H7 (cell line): ENCODE data around the gene TLK1. TPM values are rescaled to one million over a fixed set of nuclear protein-coding genes. Genes with fewer than 3 reads are reported as not detected.
A peak's percentile ranks its signal among the peaks of the same experiment; 100 is the strongest.
"Not testable (repeated sequence)": the region's sequence is repeated elsewhere in the genome, so short reads cannot be mapped to it uniquely, and the experiment has no call there.

Source experiments
- DNase-seq: peaks from one replicate; pipeline ENCODE4 v3.0.0; 2012
- H3K27me3 ChIP-seq: 2 replicates; pipeline ENCODE4 v1.6.0; 2011; ENCODE audit warnings: mild to moderate bottlenecking, low read length; ENCODE audit not compliant: control insufficient read depth, insufficient read depth
- H3K36me3 ChIP-seq: replicated peaks from 2 replicates; pipeline ENCODE4 v1.5.1; 2011; ENCODE audit warnings: low read length; ENCODE audit not compliant: control insufficient read depth, insufficient read depth
- H3K4me3 ChIP-seq: 2 replicates; pipeline ENCODE4 v1.5.1; 2011; ENCODE audit warnings: low read depth, mild to moderate bottlenecking, control low read depth, low read length, moderate library complexity; ENCODE audit not compliant: insufficient read depth
- total RNA-seq: library from RNA; depleted of rRNA; stranded (reverse); fragments of >200 nt; shearing (Covaris generic); gene quantifications from 2 replicates; pipeline ENCODE4 v1.2.3, GENCODE V29; 2014

The TLK1 gene
- total RNA-seq, 1 experiment from 2014 or later = 14.1 TPM

DNA sequence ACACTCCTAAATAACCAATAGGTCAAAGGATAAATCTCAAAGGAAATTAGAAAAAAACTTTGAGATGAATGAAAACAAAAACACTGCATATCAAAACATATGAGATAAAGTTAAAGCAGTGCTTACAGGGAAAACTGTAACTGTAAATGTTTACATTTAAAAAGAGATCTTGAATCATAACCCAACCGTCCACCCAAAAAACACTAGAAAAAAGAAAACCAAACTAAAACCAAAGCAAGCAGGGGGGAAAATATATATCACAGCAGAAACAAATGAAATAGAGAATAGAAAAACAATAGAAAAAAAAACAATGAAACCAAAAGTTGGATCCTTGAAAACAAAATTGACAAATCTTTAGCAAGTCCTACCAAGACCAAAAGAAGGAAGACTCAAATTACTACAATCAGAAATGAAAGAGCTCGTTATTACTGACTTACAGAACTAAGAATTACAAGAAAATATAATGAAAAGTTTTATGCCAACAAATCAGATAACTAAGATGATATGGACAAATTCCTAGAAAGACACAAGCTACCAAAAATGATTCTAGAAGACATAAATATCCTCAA, 65.6 kb downstream of the TLK1 start:
- no peaks in the 10 kb centered on the region for H3K36me3 ChIP-seq
- DNase-seq = no peak
- no peaks in the 10 kb centered on the region for H3K27me3 ChIP-seq
- H3K4me3 ChIP-seq = no peak overlapping the region

DNA sequence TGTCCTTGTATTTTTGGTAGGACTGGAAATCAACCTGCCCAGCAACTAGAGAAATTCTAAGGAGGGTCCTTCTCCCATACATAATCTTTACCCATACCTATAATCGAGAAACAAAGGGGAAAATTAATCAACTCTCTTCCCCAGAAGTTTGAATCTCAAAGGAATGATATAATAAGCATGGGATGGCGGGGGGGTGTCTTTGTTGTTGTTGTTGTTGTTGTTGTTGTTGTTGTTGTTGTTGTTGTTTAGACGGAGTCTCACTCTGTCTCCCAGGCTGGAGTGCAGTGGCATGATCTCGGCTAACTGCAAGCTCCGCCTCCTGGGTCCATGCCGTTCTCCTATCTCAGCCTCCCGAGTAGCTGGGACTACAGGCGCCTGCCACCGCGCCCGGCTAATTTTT, 69.2 kb downstream of the TLK1 start:
- not testable (repeated sequence) for H3K36me3 ChIP-seq, DNase-seq, H3K4me3 ChIP-seq, H3K27me3 ChIP-seq

DNA sequence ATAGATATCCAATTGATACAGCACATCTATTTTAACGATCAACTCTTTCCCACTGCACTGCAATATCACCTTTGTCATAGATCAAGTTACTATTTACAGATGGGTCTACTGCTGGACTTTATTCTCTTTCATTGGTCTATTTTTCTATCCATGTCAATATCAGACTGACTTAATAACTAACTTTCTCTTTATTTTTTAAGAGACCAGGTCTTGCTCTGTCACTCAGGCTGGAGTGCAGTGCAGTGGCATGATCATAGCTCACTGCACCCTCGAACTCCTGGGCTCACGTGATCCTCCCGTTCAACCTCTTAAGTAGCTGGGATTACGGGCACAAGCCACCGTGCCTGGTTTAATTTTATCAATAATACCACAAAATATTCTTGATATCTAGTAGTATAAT, 71.2 kb downstream of the TLK1 start:
- H3K27me3 ChIP-seq = no peaks in the 10 kb centered on the region
- no peak overlapping the region for H3K4me3 ChIP-seq
- DNase-seq = no peak
- no peaks in the 10 kb centered on the region for H3K36me3 ChIP-seq

DNA sequence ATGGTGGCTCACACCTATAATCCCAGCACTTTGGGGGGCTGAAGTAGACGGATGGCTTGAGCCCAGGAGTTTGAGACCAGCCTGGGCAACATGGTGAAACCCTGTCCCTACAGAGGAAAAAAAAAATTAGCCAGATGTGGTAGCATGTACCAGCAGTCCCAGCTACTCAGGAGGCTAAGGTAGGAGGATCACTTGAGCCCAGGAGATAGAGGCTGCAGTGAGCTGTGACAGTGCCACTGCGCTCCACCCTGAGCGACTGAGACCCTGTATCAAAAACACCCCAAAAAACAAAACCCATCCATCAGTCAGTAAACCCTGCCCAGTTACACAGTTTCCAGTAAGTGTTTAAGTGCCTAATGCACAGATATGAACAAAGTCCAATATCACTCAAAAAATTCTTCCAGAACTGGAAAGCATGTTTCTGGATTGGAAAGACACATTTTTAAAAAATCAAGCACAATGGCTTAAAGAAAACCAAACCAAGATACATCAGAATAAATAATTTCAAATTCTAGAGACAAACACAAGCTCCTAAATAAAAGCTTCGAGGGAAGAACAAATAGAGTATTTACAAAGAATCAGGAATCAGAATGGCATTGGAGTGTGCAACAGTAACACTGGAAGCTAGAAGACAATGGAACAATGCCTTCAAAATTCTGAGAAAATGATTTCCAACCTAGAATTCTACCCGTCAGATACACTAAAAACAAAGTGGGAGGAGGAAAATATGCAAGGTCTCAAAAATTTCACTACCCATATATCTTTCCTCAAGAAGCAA, 72.4 kb downstream of the TLK1 start:
- no peak overlapping the region for H3K4me3 ChIP-seq
- DNase-seq = no peak
- no peaks in the 10 kb centered on the region for H3K27me3 ChIP-seq
- H3K36me3 ChIP-seq = no peaks in the 10 kb centered on the region

DNA sequence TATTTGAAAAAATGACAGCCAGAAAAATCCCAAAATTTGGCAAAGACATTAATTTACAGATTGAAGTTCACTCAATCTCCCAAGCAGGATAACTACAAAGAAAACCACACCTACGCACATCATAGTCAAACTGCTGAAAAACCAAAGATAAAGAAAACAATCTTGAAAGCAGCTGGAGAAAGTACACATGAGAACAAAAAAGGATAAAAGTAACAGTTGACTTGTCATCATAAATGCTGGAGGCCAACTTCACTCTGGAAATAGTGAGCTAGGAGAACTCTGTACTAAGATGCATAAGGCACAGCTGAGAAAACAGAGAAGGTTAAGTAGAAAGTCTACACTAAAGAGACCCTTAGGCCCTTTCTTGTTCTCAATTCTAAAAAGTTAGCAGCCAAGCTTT, 73.1 kb downstream of the TLK1 start:
- DNase-seq = no peak
- Histone ChIP-seq H3K4me3 (no peak overlapping the region), H3K27me3 (no peaks in the 10 kb centered on the region), H3K36me3 (no peaks in the 10 kb centered on the region)

GRCh38 chr2:171086352-171087290, 74.1 kb downstream of the TLK1 start:
- no peaks in the 10 kb centered on the region for H3K27me3 ChIP-seq
- H3K4me3 ChIP-seq = no peak overlapping the region
- DNase-seq = peak; percentile 26
- H3K36me3 ChIP-seq = no peaks in the 10 kb centered on the region

- Histone ChIP-seq H3K27me3 (no peaks in the 10 kb centered on the region), H3K36me3 (no peaks in the 10 kb centered on the region), H3K4me3 (no peak overlapping the region)
- no peak for DNase-seq
Observed at GRCh38 chr2:171084128-171084527, 76.6 kb downstream of the TLK1 start.

DNA sequence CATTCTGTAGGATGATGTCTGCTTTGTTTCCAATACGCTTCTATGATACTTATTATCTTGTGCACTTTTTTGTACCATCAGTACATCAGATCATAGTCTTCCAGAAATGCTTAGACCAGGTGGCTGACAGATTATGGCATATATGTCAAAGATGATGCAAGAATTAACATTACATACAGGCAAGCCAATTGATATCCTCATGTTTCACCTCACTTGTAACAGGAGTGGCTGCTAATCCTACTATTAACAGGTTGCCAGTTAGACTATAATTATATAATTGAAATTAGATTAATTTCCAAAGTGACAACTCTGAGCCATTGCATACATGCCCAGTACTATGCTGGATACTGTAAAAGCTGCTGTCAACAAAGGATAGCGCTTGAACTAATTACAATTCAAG, 77.2 kb downstream of the TLK1 start:
- no peak overlapping the region for H3K4me3 ChIP-seq
- H3K27me3 ChIP-seq = no peaks in the 10 kb centered on the region
- DNase-seq = no peak
- no peaks in the 10 kb centered on the region for H3K36me3 ChIP-seq

GRCh38 chr2:171081649-171082111, 79.0 kb downstream of the TLK1 start:
- no peaks in the 10 kb centered on the region for H3K27me3 ChIP-seq
- H3K4me3 ChIP-seq = no peak overlapping the region
- no peak for DNase-seq
- H3K36me3 ChIP-seq = no peaks in the 10 kb centered on the region

DNA sequence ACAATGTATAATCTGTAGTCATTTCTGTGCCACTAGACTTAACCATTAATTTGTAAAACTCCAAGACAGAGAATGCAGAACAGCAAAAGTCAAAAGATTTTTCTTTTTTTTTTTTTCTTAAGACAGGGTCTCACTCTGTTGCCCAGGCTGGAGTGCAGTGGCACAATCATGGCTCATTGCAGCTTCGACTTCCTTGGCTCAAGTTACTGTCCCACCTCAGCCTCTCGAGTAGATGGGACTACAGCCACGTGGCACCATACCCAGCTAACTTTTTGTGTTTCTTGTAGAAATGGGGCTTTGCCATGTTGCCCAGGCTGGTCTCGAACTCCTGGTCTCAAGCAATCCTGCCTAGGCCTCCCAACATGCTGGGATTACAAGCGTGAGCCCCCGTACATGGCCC, 80.1 kb downstream of the TLK1 start:
- Histone ChIP-seq H3K36me3 (peaks cover 2% of the 10 kb centered on the region), H3K4me3 (no peak overlapping the region), H3K27me3 (no peaks in the 10 kb centered on the region)
- no peak for DNase-seq

- DNase-seq, H3K4me3 ChIP-seq, H3K36me3 ChIP-seq, H3K27me3 ChIP-seq: not testable (repeated sequence)
Observed at GRCh38 chr2:171076422-171076821, 84.3 kb downstream of the TLK1 start.

GRCh38 chr2:171072164-171072563, 88.5 kb downstream of the TLK1 start:
- peaks cover 2% of the 10 kb centered on the region for H3K36me3 ChIP-seq
- no peak for DNase-seq
- no peak overlapping the region for H3K4me3 ChIP-seq
- no peaks in the 10 kb centered on the region for H3K27me3 ChIP-seq

GRCh38 chr2:171069286-171069956, 91.3 kb downstream of the TLK1 start:
- H3K36me3 ChIP-seq = no peaks in the 10 kb centered on the region
- no peak overlapping the region for H3K4me3 ChIP-seq
- DNase-seq = no peak
- H3K27me3 ChIP-seq = no peaks in the 10 kb centered on the region

DNA sequence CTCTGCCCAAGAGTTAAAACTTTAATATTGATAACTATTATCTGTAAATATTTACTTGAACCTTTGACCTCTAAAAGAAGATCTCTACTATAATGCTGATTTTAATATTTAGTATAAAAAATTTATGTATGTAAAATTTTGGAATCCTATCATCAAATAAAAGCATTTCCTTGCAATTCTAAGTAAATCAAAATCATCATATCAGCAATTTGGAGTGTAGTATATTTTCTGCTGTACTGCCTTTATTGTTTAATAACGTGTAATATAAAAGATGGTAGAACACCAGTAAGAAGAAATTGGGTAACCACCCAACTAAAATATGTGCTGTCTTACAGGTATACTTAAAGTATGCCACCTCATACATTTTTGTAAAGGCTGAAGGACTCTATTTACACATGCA, 94.6 kb downstream of the TLK1 start:
- no peaks in the 10 kb centered on the region for H3K36me3 ChIP-seq
- no peak for DNase-seq
- no peaks in the 10 kb centered on the region for H3K27me3 ChIP-seq
- no peak overlapping the region for H3K4me3 ChIP-seq
